ENCODE data around the gene YIF1A.

DNA sequence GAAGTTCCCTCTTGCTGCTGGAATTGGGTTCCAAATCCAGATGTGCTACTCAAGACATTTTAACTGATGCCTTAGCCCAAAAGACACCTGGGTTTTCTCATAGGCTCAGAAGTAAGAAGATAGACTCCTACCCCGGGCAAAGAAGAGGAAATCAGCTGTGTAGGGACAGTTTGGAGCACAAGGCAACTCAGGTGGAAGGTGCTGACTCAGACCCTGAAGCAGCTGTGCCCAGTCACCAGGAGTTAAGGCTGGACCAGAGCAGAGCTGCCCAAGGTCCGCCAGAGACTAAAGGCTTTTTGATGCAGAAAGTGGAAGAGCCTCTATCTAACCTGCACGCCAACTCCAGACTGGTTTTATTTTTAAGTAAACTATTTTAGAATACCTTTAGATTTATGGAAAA is 41.1 kb downstream of the YIF1A start:
- no peak for TF ChIP-seq POLR2AphosphoS5 (IDR thresholded peaks at IDR 0.05)
- TF ChIP-seq, protein P1, sequence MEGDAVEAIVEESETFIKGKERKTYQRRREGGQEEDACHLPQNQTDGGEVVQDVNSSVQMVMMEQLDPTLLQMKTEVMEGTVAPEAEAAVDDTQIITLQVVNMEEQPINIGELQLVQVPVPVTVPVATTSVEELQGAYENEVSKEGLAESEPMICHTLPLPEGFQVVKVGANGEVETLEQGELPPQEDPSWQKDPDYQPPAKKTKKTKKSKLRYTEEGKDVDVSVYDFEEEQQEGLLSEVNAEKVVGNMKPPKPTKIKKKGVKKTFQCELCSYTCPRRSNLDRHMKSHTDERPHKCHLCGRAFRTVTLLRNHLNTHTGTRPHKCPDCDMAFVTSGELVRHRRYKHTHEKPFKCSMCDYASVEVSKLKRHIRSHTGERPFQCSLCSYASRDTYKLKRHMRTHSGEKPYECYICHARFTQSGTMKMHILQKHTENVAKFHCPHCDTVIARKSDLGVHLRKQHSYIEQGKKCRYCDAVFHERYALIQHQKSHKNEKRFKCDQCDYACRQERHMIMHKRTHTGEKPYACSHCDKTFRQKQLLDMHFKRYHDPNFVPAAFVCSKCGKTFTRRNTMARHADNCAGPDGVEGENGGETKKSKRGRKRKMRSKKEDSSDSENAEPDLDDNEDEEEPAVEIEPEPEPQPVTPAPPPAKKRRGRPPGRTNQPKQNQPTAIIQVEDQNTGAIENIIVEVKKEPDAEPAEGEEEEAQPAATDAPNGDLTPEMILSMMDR (IDR thresholded peaks at IDR 0.05), result no peak

Measured in esophagus muscularis mucosa (tissue), 3 donors.